Upper lobe of left lung (tissue), 6 donors: Measurements from ENCODE around the gene THEM5. TPM values are rescaled to one million over a fixed set of nuclear protein-coding genes. Genes with fewer than 3 reads are reported as not detected.

Source experiments
- ATAC-seq, 2 donors: fragments of 200-7000 bp; cut with Tn5 transposase; one replicate each; pipeline ENCODE4 v1.9.1; 2022; ENCODE audit warnings: mild to moderate bottlenecking in 2 of 2, moderate library complexity in 2 of 2; ENCODE audit not compliant: low FRiP score in 2 of 2
- DNase-seq, 2 donors: peaks; one replicate each; pipeline ENCODE4 v3.0.0-alpha.2; 2019 to 2020
- H3K27ac ChIP-seq, 4 donors: fragments of 200-600 bp; sonication (generic); one replicate each; pipeline ENCODE4 v1.5.1; 2016 to 2019
- H3K27me3 ChIP-seq, 4 donors: fragments of 200-600 bp; sonication (generic); one replicate each; pipeline ENCODE4 v1.5.1; 2017 to 2019
- H3K36me3 ChIP-seq, 4 donors: fragments of 200-600 bp; sonication (generic); one replicate each; pipeline ENCODE4 v1.5.1; 2016 to 2019
- H3K4me1 ChIP-seq, 4 donors: fragments of 200-600 bp; sonication (generic); one replicate each; pipeline ENCODE4 v1.5.1; 2018 to 2019
- H3K4me3 ChIP-seq, 4 donors: fragments of 200-600 bp; sonication (generic); one replicate each; pipeline ENCODE4 v1.5.1; 2017 to 2019; ENCODE audit warnings: mild to moderate bottlenecking in 2 of 4, moderate library complexity in 1 of 4
- H3K9me3 ChIP-seq, 4 donors: fragments of 200-600 bp; sonication (generic); one replicate each; pipeline ENCODE4 v1.5.1; 2018 to 2019
- EP300 ChIP-seq, 4 donors: sonication (generic); formaldehyde crosslinking; IDR thresholded peaks; one replicate each; pipeline ENCODE4 v1.5.1; 2017; ENCODE audit warnings: antibody characterized with exemption in 4 of 4, control low read depth in 2 of 4
- POLR2A ChIP-seq, 4 donors: fragments of 450-650 bp; IDR thresholded peaks; one replicate each; pipeline ENCODE4 v1.5.1; 2016 to 2017; ENCODE audit warnings: antibody characterized with exemption in 4 of 4, mild to moderate bottlenecking in 2 of 4
- POLR2AphosphoS5 ChIP-seq, 2 donors: sonication (generic); formaldehyde crosslinking; IDR thresholded peaks; one replicate each; pipeline ENCODE4 v1.5.1; 2017; ENCODE audit warnings: antibody characterized with exemption in 2 of 2
- WGBS, 2 donors: methylation state at CpG; one replicate each; pipeline ENCODE4 v1.1.5; 2017 to 2018; 5-methylcytosine and 5-hydroxymethylcytosine counted together
- total RNA-seq, 6 donors: library from RNA; depleted of rRNA in 4 of 6; stranded (reverse); fragments of >200 nt in 4 of 6; gene quantifications; one replicate each; pipeline versions ENCODE4 v1.1.0 to v1.2.1, GENCODE V29; 2016 to 2021
- TF ChIP-seq, protein P1 (sequence below), 6 experiments: fragments of 450-650 bp in 4 of 6; fragments of 200-600 bp in 2 of 6; sonication (generic) in 2 of 6; IDR thresholded peaks; one replicate each; pipeline ENCODE4 v1.5.1; 2016 to 2019; ENCODE audit warnings: antibody characterized with exemption in 6 of 6
- donor health status: DM: no; HTN: no; CAD: no; lungs with moderate emphysema.
- donor health status: DM: no; HTN: yes; CAD: no; lungs with severe emphysema.

The THEM5 gene
- total RNA-seq, 6 donors from 2014 or later, result not detected

GRCh38 chr1:151837197-151837596, 16.3 kb downstream of the THEM5 start:
- H3K4me3 ChIP-seq, result no peak overlapping the region
- H3K27me3 ChIP-seq, result peaks cover 0 to 25% (median 14%) of the 10 kb centered on the region in 4 donors
- DNase-seq (no peak), ATAC-seq (no peak)
- 41 to 43% methylated on average over 1 to 3 of the region's 3 CpGs for WGBS, 2 donors
- no peaks in the 10 kb centered on the region for H3K36me3 ChIP-seq
- H3K4me1 ChIP-seq, result peaks cover 29 to 47% (median 43%) of the 10 kb centered on the region in 4 donors
- TF ChIP-seq, protein P1, sequence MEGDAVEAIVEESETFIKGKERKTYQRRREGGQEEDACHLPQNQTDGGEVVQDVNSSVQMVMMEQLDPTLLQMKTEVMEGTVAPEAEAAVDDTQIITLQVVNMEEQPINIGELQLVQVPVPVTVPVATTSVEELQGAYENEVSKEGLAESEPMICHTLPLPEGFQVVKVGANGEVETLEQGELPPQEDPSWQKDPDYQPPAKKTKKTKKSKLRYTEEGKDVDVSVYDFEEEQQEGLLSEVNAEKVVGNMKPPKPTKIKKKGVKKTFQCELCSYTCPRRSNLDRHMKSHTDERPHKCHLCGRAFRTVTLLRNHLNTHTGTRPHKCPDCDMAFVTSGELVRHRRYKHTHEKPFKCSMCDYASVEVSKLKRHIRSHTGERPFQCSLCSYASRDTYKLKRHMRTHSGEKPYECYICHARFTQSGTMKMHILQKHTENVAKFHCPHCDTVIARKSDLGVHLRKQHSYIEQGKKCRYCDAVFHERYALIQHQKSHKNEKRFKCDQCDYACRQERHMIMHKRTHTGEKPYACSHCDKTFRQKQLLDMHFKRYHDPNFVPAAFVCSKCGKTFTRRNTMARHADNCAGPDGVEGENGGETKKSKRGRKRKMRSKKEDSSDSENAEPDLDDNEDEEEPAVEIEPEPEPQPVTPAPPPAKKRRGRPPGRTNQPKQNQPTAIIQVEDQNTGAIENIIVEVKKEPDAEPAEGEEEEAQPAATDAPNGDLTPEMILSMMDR (IDR thresholded peaks at IDR 0.05), result no peak
- TF ChIP-seq POLR2A (IDR thresholded peaks at IDR 0.05) (no peak), EP300 (IDR thresholded peaks at IDR 0.05) (no peak), POLR2AphosphoS5 (IDR thresholded peaks at IDR 0.05) (no peak)
- H3K27ac ChIP-seq, result peak overlapping the region in 1 of 4 donors; percentile 21
- no peaks in the 10 kb centered on the region for H3K9me3 ChIP-seq

GRCh38 chr1:151835596-151835995, 17.9 kb downstream of the THEM5 start:
- Histone ChIP-seq H3K9me3 (no peaks in the 10 kb centered on the region), H3K4me1 (peaks cover 31 to 53% (median 49%) of the 10 kb centered on the region in 4 donors), H3K27me3 (peaks cover 0 to 25% (median 14%) of the 10 kb centered on the region in 4 donors), H3K4me3 (no peak overlapping the region), H3K27ac (no peak overlapping the region), H3K36me3 (no peaks in the 10 kb centered on the region)
- 89 to 95% methylated on average over 7 of the region's 7 CpGs for WGBS, 2 donors
- no peak for ATAC-seq
- no peak for TF ChIP-seq POLR2AphosphoS5 (IDR thresholded peaks at IDR 0.05)
- no peak for TF ChIP-seq EP300 (IDR thresholded peaks at IDR 0.05)
- TF ChIP-seq, protein P1 (IDR thresholded peaks at IDR 0.05), result no peak
- no peak for DNase-seq

GRCh38 chr1:151834239-151834638, 19.3 kb downstream of the THEM5 start:
- H3K4me3 ChIP-seq, result no peak overlapping the region
- 52 to 60% methylated on average over 2 to 3 of the region's 3 CpGs for WGBS, 2 donors
- TF ChIP-seq POLR2AphosphoS5 (IDR thresholded peaks at IDR 0.05) (no peak), POLR2A (IDR thresholded peaks at IDR 0.05) (no peak), EP300 (IDR thresholded peaks at IDR 0.05) (no peak)
- TF ChIP-seq, protein P1 (IDR thresholded peaks at IDR 0.05), result no peak
- no peaks in the 10 kb centered on the region for H3K9me3 ChIP-seq
- DNase-seq (no peak), ATAC-seq (no peak)
- peaks cover 0 to 18% (median 12%) of the 10 kb centered on the region in 4 donors for H3K27me3 ChIP-seq
- H3K4me1 ChIP-seq, result peaks cover 26 to 56% (median 43%) of the 10 kb centered on the region in 4 donors
- H3K36me3 ChIP-seq, result no peaks in the 10 kb centered on the region
- H3K27ac ChIP-seq, result no peak overlapping the region

DNA sequence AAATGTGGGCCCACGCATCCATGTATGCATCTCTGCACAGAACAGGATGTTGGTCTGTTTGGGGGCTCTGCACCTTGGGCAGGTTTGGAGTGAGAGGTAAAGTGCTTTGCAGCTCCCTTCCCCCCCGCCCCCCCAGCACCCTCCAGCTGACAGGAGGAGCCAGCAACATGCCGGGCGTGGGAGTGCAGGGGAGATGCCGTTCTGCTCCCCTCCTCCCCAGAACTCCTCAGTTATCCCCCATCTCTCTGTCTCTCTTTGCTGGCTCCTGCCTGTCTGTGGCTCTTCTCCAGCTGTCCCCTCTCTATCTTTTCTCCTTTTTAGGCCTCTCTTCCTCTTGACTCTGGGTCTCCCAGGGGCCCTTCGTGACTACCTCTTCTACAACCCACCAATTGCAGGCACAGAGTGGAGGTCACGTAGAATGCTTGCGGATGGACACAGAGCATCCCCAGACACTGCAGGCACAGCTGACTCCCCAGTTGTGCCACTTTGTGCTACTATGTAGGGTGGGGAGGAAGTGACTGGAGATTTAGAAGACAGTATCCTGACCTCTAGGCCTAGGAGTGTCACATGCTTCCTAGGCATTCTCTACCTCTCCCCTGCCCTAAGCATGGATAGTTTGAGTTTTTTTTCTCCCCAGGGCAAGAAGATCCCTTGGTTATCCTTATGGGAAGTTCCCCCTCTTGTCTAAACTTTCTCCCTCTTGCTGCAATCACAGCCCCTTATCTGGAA, 20.2 kb downstream of the THEM5 start:
- WGBS, 2 donors, result 78 to 84% methylated on average over 7 to 8 of the region's 8 CpGs
- ATAC-seq, result no peak
- Histone ChIP-seq H3K27ac (peak overlapping the region in 1 of 4 donors; percentile 84), H3K4me1 (peaks cover 26 to 56% (median 42%) of the 10 kb centered on the region in 4 donors), H3K36me3 (no peaks in the 10 kb centered on the region), H3K4me3 (no peak overlapping the region), H3K9me3 (no peaks in the 10 kb centered on the region), H3K27me3 (peaks cover 0 to 9% (median 4%) of the 10 kb centered on the region in 4 donors)
- DNase-seq, result no peak
- TF ChIP-seq, protein P1 (IDR thresholded peaks at IDR 0.05), result no peak
- no peak for TF ChIP-seq EP300 (IDR thresholded peaks at IDR 0.05)
- no peak for TF ChIP-seq POLR2A (IDR thresholded peaks at IDR 0.05)
- no peak for TF ChIP-seq POLR2AphosphoS5 (IDR thresholded peaks at IDR 0.05)
